ENCODE results near the gene CUX1. TPM values are rescaled to one million over a fixed set of nuclear protein-coding genes. Genes with fewer than 3 reads are reported as not detected.
"Not testable (repeated sequence)": the region's sequence is repeated elsewhere in the genome, so short reads cannot be mapped to it uniquely, and the experiment has no call there.

Gene CUX1
- total RNA-seq, 2 donors from 2014 or later: 24.7 to 26.2 TPM

- Mint-ChIP-seq H3K4me3 (no peak overlapping the region), H3K4me1 (ENCODE audit: low read depth) (peaks cover 5% of the 10 kb centered on the region), H3K36me3 (ENCODE audit: insufficient read depth in 2 of 2) (peaks cover 0 to 2% of the 10 kb centered on the region in 2 donors), H3K27me3 (ENCODE audit: low read depth) (no peaks in the 10 kb centered on the region), H3K9me3 (no peaks in the 10 kb centered on the region), H3K27ac (no peak overlapping the region)
- ATAC-seq (replicated peaks in 1 of 2): no peak
- no peak for DNase-seq
Measured at GRCh38 chr7:101784292-101785127, 32.9 kb upstream of the CUX1 start.

- Mint-ChIP-seq H3K27me3 (ENCODE audit: low read depth) (no peaks in the 10 kb centered on the region), H3K9me3 (no peaks in the 10 kb centered on the region), H3K27ac (no peak overlapping the region), H3K4me3 (no peak overlapping the region), H3K36me3 (ENCODE audit: insufficient read depth in 2 of 2) (peaks cover 0 to 2% of the 10 kb centered on the region in 2 donors), H3K4me1 (ENCODE audit: low read depth) (peaks cover 5% of the 10 kb centered on the region)
- ATAC-seq (replicated peaks in 1 of 2) (no peak), DNase-seq (no peak)
Measured at GRCh38 chr7:101787864-101788263, 29.6 kb upstream of the CUX1 start.

GRCh38 chr7:101788517-101788916 is 28.9 kb upstream of the CUX1 start:
- Mint-ChIP-seq H3K27me3 (ENCODE audit: low read depth) (no peaks in the 10 kb centered on the region), H3K4me3 (no peak overlapping the region), H3K27ac (no peak overlapping the region), H3K36me3 (ENCODE audit: insufficient read depth in 2 of 2) (peaks cover 0 to 2% of the 10 kb centered on the region in 2 donors), H3K4me1 (ENCODE audit: low read depth) (peaks cover 5% of the 10 kb centered on the region), H3K9me3 (no peaks in the 10 kb centered on the region)
- no peak for ATAC-seq (replicated peaks in 1 of 2)
- no peak for DNase-seq

GRCh38 chr7:101790566-101791293 is 26.7 kb upstream of the CUX1 start:
- no peak for ATAC-seq (replicated peaks in 1 of 2)
- Mint-ChIP-seq H3K4me1 (ENCODE audit: low read depth) (no peaks in the 10 kb centered on the region), H3K27ac (no peak overlapping the region)

GRCh38 chr7:101792051-101792681 is 25.3 kb upstream of the CUX1 start:
- no peak for DNase-seq
- H3K27me3 Mint-ChIP-seq (ENCODE audit: low read depth): no peaks in the 10 kb centered on the region
- H3K4me3 Mint-ChIP-seq: no peak overlapping the region
- H3K9me3 Mint-ChIP-seq: no peaks in the 10 kb centered on the region
- no peak for ATAC-seq (replicated peaks in 1 of 2)
- H3K27ac Mint-ChIP-seq: no peak overlapping the region
- H3K4me1 Mint-ChIP-seq (ENCODE audit: low read depth): no peaks in the 10 kb centered on the region
- H3K36me3 Mint-ChIP-seq (ENCODE audit: insufficient read depth in 2 of 2): peaks cover 0 to 2% of the 10 kb centered on the region in 2 donors

More at GRCh38 chr7:101790566-101791293, 26.7 kb upstream of the CUX1 start:
- no peak for DNase-seq
- no peak overlapping the region for H3K4me3 Mint-ChIP-seq
- H3K27me3 Mint-ChIP-seq (ENCODE audit: low read depth): no peaks in the 10 kb centered on the region
- no peaks in the 10 kb centered on the region for H3K9me3 Mint-ChIP-seq
- peaks cover 0 to 2% of the 10 kb centered on the region in 2 donors for H3K36me3 Mint-ChIP-seq (ENCODE audit: insufficient read depth in 2 of 2)

GRCh38 chr7:101792682-101793071 is 24.7 kb upstream of the CUX1 start:
- not testable (repeated sequence) for H3K9me3 Mint-ChIP-seq; H3K27ac Mint-ChIP-seq; H3K27me3 Mint-ChIP-seq (ENCODE audit: low read depth); H3K4me3 Mint-ChIP-seq; H3K36me3 Mint-ChIP-seq (ENCODE audit: insufficient read depth in 2 of 2); H3K4me1 Mint-ChIP-seq (ENCODE audit: low read depth); ATAC-seq (replicated peaks in 1 of 2); DNase-seq

- Mint-ChIP-seq H3K27me3 (ENCODE audit: low read depth) (no peaks in the 10 kb centered on the region), H3K4me1 (ENCODE audit: low read depth) (no peaks in the 10 kb centered on the region), H3K9me3 (no peaks in the 10 kb centered on the region), H3K36me3 (ENCODE audit: insufficient read depth in 2 of 2) (no peaks in the 10 kb centered on the region), H3K27ac (no peak overlapping the region), H3K4me3 (no peak overlapping the region)
- DNase-seq: no peak
- no peak for ATAC-seq (replicated peaks in 1 of 2)
Measured at GRCh38 chr7:101795461-101795860, 22.0 kb upstream of the CUX1 start.

- not testable (repeated sequence) for ATAC-seq (replicated peaks in 1 of 2); H3K27ac Mint-ChIP-seq; H3K4me3 Mint-ChIP-seq; H3K9me3 Mint-ChIP-seq; H3K36me3 Mint-ChIP-seq (ENCODE audit: insufficient read depth in 2 of 2); DNase-seq; H3K27me3 Mint-ChIP-seq (ENCODE audit: low read depth); H3K4me1 Mint-ChIP-seq (ENCODE audit: low read depth)
Measured at GRCh38 chr7:101798173-101798572, 19.3 kb upstream of the CUX1 start.

GRCh38 chr7:101803203-101804087 is 14.0 kb upstream of the CUX1 start:
- H3K27me3 Mint-ChIP-seq (ENCODE audit: low read depth): peaks cover 24% of the 10 kb centered on the region
- no peak overlapping the region for H3K27ac Mint-ChIP-seq
- no peak for DNase-seq
- no peaks in the 10 kb centered on the region for H3K36me3 Mint-ChIP-seq (ENCODE audit: insufficient read depth in 2 of 2)
- peaks cover 22% of the 10 kb centered on the region for H3K4me1 Mint-ChIP-seq (ENCODE audit: low read depth)
- H3K9me3 Mint-ChIP-seq: no peaks in the 10 kb centered on the region
- H3K4me3 Mint-ChIP-seq: peak overlapping the region; percentile 62 to 65
- ATAC-seq (replicated peaks in 1 of 2): no peak

- Mint-ChIP-seq H3K36me3 (ENCODE audit: insufficient read depth in 2 of 2) (no peaks in the 10 kb centered on the region), H3K4me1 (ENCODE audit: low read depth) (peaks cover 22% of the 10 kb centered on the region), H3K27ac (no peak overlapping the region), H3K27me3 (ENCODE audit: low read depth) (peaks cover 24% of the 10 kb centered on the region), H3K9me3 (no peaks in the 10 kb centered on the region), H3K4me3 (peak overlapping the region; percentile 62 to 65)
- ATAC-seq (replicated peaks in 1 of 2) (no peak), DNase-seq (no peak)
Measured at GRCh38 chr7:101804088-101804963, 13.1 kb upstream of the CUX1 start.

- DNase-seq: peak; percentile 12 to 33
- no peak overlapping the region for H3K27ac Mint-ChIP-seq
- H3K27me3 Mint-ChIP-seq (ENCODE audit: low read depth): peaks cover 24% of the 10 kb centered on the region
- no peaks in the 10 kb centered on the region for H3K9me3 Mint-ChIP-seq
- H3K36me3 Mint-ChIP-seq (ENCODE audit: insufficient read depth in 2 of 2): no peaks in the 10 kb centered on the region
- H3K4me1 Mint-ChIP-seq (ENCODE audit: low read depth): peaks cover 22% of the 10 kb centered on the region
- H3K4me3 Mint-ChIP-seq: peak overlapping the region in 1 of 2 donors; percentile 18
- peak; percentile 41 to 58 for ATAC-seq (replicated peaks in 1 of 2)
Measured at GRCh38 chr7:101804967-101805366, 12.5 kb upstream of the CUX1 start.

- Mint-ChIP-seq H3K36me3 (ENCODE audit: insufficient read depth in 2 of 2) (peaks cover 1 to 2% of the 10 kb centered on the region in 2 donors), H3K27ac (no peak overlapping the region), H3K4me1 (ENCODE audit: low read depth) (peaks cover 8% of the 10 kb centered on the region), H3K4me3 (no peak overlapping the region), H3K9me3 (no peaks in the 10 kb centered on the region), H3K27me3 (ENCODE audit: low read depth) (no peaks in the 10 kb centered on the region)
- no peak for DNase-seq
- no peak for ATAC-seq (replicated peaks in 1 of 2)
Measured at GRCh38 chr7:101812595-101812994, 4.8 kb upstream of the CUX1 start.
